HG02759 (cell line): ENCODE results near the gene CYRIA.

Source experiments
- ATAC-seq: cut with Tn5 transposase; IDR thresholded peaks from one replicate; pipeline ENCODE4 v1.9.1; 2021; ENCODE audit warnings: mild to moderate bottlenecking, moderate library complexity; ENCODE audit not compliant: unreplicated experiment

CYRIA gene

DNA sequence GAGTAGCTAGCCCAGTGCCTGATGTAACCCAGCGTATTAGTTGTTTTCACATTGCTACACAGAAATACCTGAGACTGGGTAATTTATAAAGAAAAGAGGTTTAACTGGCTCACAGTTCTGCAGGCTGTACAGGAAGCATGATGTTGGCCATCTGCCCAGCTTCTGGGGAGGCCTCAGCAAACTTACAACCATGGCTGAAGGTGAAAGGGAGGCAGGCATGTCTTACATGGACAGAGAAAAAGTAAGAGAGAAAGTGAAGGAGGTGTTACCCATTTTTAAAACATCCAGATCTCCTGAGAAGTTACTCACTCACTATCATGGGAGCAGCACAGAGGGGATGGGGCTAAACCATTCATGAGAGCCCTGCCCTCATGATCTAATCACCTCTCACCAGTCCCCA, 6.1 kb upstream of the CYRIA start:
- ATAC-seq, result no peak

GRCh38 chr2:16669388-16669787, 3.8 kb upstream of the CYRIA start:
- no peak for ATAC-seq

DNA sequence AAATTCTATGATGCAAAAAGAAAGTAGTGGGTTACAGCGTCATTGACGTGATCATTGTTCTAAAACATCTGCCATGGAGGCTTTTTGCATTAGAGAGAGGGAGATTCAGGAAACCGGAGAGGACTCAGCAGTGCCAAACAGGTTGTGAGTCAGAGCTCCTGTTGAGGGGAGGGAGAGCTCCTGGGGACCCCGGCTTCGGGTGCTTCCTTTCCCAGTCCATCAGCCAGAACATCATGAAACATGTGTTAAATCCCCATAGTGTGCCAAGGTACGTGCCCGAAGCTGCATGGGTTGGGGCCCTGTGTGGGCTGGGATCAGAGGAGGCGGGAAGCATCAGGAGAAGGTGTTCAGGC, 791 bp upstream of the CYRIA start:
- peak; percentile 13 for ATAC-seq

DNA sequence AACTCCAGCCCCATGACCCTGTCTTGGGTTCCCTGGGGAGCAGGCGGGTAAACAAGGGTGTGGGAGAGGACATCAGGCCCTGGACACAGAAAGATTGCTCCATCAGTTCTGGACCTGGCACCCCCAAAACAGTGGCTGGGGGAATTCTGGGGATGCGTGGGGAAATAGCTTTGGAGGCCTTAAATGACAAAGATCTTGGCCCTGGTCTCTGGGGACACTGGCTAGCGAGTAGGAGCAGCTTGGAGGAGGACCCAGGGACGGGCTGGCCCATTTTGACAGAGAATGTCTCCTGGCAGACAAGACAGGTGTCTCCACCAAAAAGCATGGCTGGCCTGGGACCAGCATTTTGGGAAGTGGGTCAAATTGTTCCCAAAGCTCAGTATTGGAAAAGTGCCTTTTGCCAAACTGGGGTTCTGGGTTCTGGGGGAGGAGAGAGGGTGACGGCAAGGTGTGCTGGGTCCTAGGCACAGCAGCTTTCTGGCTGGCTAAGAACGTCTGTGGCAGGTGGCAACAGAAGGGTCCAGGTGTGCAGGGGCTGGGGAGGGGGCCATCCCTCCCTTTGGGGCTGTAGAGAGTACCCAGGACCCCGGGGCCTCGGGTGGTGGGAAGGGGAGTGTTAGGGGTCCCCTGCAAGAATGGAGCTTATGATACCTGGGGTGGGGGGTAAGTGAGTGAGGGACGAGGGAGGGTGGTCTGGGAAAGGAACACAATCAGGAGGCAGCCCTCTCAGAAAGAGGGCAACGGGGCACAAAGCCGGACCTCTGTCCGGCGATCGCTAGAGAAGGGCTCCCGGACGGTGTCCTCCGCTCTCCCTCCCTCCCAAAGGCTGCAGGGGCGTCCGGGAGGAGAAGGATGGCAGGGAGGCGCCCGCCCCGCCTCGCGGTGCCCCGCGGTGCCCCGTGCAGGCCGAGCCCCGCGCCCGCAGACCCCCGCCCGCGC, 556 bp downstream of the CYRIA start:
- peak; percentile 31 for ATAC-seq

- no peak for ATAC-seq
These were observed 1.4 kb downstream of the CYRIA start for GRCh38 chr2:16664052-16664731.

DNA sequence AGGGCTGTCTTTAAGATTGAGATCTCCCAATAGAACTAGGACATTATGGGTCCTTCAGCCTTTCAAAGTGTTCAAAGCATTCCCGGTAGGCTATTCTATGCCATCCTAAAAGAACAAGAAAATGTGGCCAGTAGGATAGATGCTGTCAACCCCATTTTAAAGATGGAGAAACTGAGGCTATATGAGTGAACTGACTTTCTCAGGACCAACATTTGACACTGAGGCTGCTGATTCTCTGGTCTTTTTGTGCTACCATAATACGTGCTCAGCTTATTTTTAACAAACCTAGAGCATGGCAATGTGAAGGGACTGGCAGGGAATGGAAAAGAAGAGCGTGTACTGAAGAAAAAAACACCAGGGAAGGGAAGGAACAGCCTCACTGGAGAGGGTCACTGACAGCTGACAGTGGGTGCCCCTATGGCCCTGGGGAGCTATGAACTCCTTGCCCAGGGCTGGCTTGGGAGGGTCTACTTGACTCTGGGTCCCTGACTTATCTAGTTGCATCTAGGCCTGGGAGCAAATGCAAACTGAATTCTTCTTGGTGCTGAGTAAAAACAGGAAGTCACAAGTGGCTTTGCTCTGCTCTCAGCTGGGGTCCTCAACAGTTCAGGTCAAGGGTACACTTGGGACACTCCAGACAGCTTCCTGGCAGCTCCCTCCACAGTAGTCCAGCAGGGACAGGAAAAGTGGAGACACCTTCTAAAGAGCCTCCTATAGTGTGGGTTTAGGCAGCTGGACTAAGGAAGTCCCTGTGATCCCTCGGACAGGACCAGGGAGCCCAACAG, 2.3 kb downstream of the CYRIA start:
- no peak for ATAC-seq

- no peak for ATAC-seq
These were observed 3.4 kb downstream of the CYRIA start for GRCh38 chr2:16661936-16662839.

DNA sequence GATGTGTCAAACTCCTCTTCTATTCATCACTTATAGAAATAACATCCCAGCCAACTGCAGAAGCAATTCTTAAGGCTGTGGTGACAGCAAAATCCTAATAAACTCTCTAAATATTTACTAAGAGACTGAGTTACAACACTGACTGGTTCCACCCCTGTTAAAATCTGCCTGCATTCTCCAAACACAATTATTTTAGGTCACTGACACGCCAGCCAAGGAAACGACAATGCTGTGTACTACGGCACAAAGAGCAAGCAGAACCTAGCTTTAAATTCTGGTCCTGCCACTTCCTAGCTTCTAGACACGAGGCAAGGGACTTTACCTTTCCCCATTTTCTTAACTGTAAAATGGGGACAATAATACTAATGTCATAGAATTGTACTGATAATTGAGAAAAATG, 4.1 kb downstream of the CYRIA start:
- no peak for ATAC-seq

- ATAC-seq, result no peak
These were observed 5.1 kb downstream of the CYRIA start for GRCh38 chr2:16660556-16660955.

GRCh38 chr2:16660114-16660513, 5.5 kb downstream of the CYRIA start:
- no peak for ATAC-seq

DNA sequence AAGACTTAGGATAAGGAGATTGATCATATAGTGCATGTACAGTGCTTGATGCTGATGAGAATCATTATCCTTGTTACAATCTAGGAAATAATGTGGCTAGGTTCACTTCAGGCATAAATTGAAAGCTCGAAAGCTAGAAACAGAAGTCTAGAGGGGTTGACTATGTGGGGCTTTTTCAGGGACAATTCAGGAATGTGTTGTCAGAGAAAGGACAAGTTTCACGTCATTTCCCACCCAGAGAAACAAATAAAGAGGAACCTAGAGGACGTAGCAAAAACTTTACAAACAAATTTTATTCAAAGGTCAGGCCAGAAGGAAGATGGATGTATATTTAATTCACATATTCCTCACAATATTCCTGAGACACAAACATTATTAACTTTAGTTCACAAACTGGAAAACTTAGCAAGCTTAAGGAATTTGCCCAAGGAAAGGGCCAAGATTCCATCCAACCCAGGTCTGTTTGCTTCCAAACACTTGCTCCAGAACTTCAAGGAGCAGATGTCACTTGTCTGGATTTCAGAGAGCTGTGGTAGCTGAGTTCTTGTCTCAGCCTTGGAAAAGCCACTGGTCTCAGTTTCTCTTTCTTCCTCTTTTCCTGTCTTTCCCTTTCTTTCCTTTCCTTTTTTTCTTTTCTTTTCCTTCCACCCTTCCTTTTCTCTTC, 7.4 kb downstream of the CYRIA start:
- ATAC-seq, result no peak

GRCh38 chr2:16657671-16658070, 8.0 kb downstream of the CYRIA start:
- ATAC-seq, result no peak

DNA sequence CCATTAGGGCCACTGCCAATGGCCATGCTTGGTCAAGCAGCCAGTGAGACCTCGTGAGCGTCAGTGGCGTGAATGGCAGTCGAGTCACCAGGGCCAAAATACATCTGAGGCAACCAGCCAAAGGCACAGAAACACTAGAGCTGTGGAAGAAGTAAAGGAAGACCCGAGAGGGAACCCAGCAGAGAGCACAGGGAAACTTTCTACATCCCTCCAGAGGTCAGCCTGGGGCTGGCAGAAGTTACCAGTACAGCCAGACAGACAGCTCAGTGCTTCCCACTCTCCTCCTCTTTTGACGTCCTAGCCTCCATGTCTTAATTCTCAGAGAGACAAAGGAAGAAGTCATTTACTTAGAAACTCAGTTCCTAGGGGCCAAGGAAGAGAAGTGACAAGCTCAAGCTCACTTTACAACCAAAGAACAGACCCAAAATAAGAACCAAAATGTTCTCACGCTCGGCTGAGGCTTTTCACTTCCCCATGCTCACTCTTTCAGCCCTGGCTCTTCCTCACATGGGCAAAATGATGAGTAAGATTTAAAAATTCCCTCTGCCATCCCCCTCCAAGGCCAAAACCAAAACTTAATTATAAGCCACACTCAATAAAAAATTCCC, 8.7 kb downstream of the CYRIA start:
- ATAC-seq, result peak; percentile 84

GRCh38 chr2:16655905-16656642, 9.6 kb downstream of the CYRIA start:
- no peak for ATAC-seq

DNA sequence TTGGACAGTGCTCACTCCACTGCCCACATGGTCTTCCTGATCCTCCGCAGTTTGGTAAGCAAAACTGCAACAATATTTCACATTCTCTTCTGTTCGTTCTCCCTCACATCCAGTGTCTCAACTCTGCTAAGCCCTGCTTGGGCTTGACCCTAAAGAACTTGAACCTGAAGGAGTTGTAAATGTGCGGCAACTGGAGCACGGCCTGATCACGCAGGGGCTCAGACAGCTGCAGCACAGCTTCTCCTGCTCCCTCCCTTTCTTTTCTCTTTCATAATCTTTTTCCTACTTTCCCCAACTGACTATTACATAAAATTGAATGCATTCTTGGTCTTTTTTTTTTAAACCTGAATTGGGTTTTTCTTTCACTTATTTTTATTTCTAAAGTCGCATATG, 10.2 kb downstream of the CYRIA start:
- ATAC-seq, result no peak

DNA sequence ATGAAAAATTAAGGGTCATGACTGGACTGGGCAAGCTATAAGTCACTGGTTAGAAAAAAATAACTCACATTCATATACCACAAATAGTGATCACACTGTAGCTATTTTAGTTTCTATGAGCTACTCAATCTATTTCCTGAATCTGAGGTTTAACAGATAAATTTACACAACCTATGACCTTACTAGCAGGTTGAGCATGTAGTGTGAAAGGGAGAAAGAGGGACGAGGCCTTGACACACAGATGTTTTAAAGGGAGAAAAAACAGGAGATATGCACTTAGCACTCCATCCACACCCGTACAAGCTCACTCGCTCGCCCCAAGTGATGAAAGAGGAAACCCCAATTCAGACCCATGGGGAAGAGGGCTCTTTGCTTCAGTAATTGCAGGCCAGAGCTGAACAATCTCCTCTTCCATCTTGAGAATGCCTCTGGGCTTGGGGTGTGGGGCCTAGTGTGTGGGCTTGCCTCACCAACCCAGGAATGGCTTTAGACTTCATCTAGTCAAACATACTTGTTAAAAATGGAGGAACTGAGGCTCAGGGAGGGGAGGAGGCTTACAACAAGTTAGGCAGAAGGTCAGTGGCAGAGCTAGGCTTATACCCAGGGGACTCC, 10.7 kb downstream of the CYRIA start:
- ATAC-seq, result no peak

DNA sequence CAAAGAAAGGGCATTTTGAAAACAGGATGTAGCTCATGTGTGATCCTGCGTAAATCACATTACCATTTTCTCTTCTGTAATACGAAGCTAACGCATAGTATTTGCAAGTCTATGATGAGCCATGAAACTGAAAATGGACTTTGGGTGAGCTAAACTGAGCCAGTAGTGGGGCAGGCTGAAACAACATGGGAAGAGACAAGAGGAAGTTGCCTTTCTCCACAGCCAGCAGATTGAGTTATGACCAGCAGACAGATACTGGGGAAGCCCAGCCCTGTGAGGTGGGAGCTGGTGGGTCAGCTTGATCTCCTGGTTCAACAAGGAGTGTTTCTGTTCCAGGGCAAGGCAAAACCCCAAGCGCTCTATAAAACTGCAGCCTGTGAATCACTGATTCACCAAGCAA, 11.8 kb downstream of the CYRIA start:
- no peak for ATAC-seq

DNA sequence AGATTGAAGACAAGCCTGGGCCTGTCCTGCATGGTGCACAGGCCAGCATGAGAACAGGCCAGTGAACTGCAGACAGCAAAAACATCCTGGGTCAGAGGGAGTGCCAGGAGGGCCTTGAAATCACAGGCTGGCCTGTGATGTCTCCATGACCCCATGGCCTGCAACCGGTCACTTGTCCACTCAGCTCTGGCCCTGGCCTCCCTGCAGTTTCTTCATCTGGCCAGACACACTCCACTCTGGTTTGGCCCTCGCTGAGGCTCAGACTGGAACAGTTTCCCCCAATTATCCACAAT, 12.6 kb downstream of the CYRIA start:
- no peak for ATAC-seq
